ENCODE data around the gene ISX. TPM values are rescaled to one million over a fixed set of nuclear protein-coding genes. Genes with fewer than 3 reads are reported as not detected.
A peak's percentile ranks its signal among the peaks of the same experiment; 100 is the strongest.

Gene ISX
- total RNA-seq, 1 experiment from 2014 or later, result 5.6 TPM

DNA sequence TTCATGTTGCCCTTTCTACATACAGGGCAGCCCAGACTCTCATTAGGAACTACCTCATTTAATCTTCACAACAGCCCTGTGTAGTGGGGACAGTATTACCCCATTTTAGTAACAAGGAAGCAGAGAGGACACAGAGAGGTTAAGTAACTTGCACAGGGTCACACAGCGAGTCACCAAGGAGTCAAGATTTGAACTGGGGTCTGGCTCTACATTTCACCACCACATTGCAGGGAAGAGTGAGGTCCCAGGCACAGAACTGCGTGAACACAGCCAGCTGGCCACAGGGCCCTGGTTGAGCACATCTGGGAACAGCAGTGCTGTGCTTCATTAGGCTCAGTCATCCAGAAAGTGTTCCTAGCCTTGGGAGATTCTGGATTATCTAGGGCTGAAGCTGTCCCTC lies 45.4 kb upstream of the ISX start:
- no peaks in the 10 kb centered on the region for H3K9me3 Mint-ChIP-seq (ENCODE audit: unreplicated experiment)
- DNase-seq, result no peak
- H3K27ac Mint-ChIP-seq (ENCODE audit: unreplicated experiment), result no peak overlapping the region
- peaks cover 8% of the 10 kb centered on the region for H3K27me3 Mint-ChIP-seq (ENCODE audit: insufficient read depth, unreplicated experiment)
- ChIA-PET POLR2A (no interaction called here), CTCF (interaction anchor here (0.9 kb wide), 1 partner anchor 211 kb away, joined by 3 read pairs; no protein-coding TSS in a partner anchor)
- no peak overlapping the region for H3K4me3 Mint-ChIP-seq (ENCODE audit: unreplicated experiment)
- H3K9me3 ChIP-seq, result no peaks in the 10 kb centered on the region
- intact Hi-C loops (cut with micrococcal nuclease; ENCODE audit: unreplicated experiment), result no loop called here
- H3K36me3 ChIP-seq (ENCODE audit: control insufficient read depth, insufficient read depth, low read length), result no peaks in the 10 kb centered on the region
- no peaks in the 10 kb centered on the region for H3K36me3 Mint-ChIP-seq (ENCODE audit: insufficient read depth, unreplicated experiment)
- no peak overlapping the region for H3K4me3 ChIP-seq (ENCODE audit: low read depth, low read length)
- no TSS peak for BruUV-seq (replicated peaks)
- no peaks in the 10 kb centered on the region for H3K27me3 ChIP-seq (replicated peaks; ENCODE audit: control insufficient read depth, insufficient read depth, low read length)
- no peaks in the 10 kb centered on the region for H3K4me1 ChIP-seq
- TF ChIP-seq, protein P1, sequence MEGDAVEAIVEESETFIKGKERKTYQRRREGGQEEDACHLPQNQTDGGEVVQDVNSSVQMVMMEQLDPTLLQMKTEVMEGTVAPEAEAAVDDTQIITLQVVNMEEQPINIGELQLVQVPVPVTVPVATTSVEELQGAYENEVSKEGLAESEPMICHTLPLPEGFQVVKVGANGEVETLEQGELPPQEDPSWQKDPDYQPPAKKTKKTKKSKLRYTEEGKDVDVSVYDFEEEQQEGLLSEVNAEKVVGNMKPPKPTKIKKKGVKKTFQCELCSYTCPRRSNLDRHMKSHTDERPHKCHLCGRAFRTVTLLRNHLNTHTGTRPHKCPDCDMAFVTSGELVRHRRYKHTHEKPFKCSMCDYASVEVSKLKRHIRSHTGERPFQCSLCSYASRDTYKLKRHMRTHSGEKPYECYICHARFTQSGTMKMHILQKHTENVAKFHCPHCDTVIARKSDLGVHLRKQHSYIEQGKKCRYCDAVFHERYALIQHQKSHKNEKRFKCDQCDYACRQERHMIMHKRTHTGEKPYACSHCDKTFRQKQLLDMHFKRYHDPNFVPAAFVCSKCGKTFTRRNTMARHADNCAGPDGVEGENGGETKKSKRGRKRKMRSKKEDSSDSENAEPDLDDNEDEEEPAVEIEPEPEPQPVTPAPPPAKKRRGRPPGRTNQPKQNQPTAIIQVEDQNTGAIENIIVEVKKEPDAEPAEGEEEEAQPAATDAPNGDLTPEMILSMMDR (IDR thresholded peaks at IDR 0.05; ENCODE audit: insufficient read depth in 1 of 2, low read depth in 1 of 2, low read length in 1 of 2, severe bottlenecking in 1 of 2, unreplicated experiment in 1 of 2), result no peak
- no peaks in the 10 kb centered on the region for H3K4me1 Mint-ChIP-seq (ENCODE audit: low read depth, unreplicated experiment)

DNA sequence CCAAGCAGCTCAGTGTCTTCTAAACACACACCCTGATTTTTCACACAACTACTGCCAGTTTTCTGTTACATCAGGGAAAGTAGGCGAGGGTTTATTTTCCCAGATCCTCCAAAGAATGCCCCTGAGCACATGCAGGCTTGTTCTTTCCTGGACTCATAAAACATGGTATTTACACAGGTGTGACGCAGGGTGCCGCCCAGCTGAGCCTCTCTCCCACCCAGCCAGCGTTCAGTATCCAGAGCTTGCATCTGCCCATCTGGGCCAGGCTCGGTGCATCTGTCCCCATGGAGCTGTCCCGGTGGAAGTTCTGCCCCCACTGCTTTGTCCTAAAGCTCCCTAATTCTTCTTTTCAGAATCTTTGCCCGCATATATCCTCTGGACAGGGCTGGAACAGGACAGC lies 44.8 kb upstream of the ISX start:
- Mint-ChIP-seq H3K27ac (ENCODE audit: unreplicated experiment) (no peak overlapping the region), H3K36me3 (ENCODE audit: insufficient read depth, unreplicated experiment) (no peaks in the 10 kb centered on the region), H3K4me3 (ENCODE audit: unreplicated experiment) (no peak overlapping the region), H3K9me3 (ENCODE audit: unreplicated experiment) (no peaks in the 10 kb centered on the region), H3K4me1 (ENCODE audit: low read depth, unreplicated experiment) (no peaks in the 10 kb centered on the region), H3K27me3 (ENCODE audit: insufficient read depth, unreplicated experiment) (peaks cover 8% of the 10 kb centered on the region)
- intact Hi-C loops (cut with micrococcal nuclease; ENCODE audit: unreplicated experiment), result no loop called here
- CTCF ChIA-PET, result interaction anchor here (0.9 kb wide), 1 partner anchor 211 kb away, joined by 3 read pairs; no protein-coding TSS in a partner anchor
- BruUV-seq (replicated peaks), result no TSS peak
- H3K27me3 ChIP-seq (replicated peaks; ENCODE audit: control insufficient read depth, insufficient read depth, low read length), result no peaks in the 10 kb centered on the region
- H3K9me3 ChIP-seq, result no peaks in the 10 kb centered on the region
- H3K36me3 ChIP-seq (ENCODE audit: control insufficient read depth, insufficient read depth, low read length), result no peaks in the 10 kb centered on the region
- H3K4me1 ChIP-seq, result no peaks in the 10 kb centered on the region
- POLR2A ChIA-PET, result no interaction called here
- DNase-seq, result peak; percentile 25 to 47
- no peak overlapping the region for H3K4me3 ChIP-seq (ENCODE audit: low read depth, low read length)
- TF ChIP-seq, protein P1 (IDR thresholded peaks at IDR 0.05; ENCODE audit: insufficient read depth in 1 of 2, low read depth in 1 of 2, low read length in 1 of 2, severe bottlenecking in 1 of 2, unreplicated experiment in 1 of 2), result no peak

DNA sequence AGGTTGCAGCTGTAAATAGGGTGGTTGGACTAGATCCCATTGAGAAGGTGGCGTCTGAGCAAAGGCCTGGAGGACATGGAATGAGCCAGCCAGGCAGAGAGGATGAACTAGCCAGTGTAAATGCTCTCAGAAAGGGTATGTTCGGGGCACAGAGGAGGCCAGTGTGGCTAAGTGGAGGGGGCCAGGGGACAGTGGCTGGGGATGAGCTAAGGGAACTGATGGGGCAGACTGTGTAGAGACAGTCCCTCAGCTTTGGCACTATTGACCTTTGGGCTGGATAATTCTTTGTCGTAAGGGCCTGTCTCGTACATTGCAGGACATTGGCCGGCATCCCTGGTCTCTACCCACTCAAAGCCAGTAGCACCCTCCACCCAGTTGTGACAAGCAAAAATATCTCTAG lies 43.7 kb upstream of the ISX start:
- CTCF ChIA-PET, result no interaction called here
- POLR2A ChIA-PET, result no interaction called here

More for the DNA sequence above, 43.7 kb upstream of the ISX start:
- H3K27me3 Mint-ChIP-seq (ENCODE audit: insufficient read depth, unreplicated experiment), result peaks cover 8% of the 10 kb centered on the region
- Histone ChIP-seq H3K4me1 (no peaks in the 10 kb centered on the region), H3K4me3 (ENCODE audit: low read depth, low read length) (no peak overlapping the region), H3K36me3 (ENCODE audit: control insufficient read depth, insufficient read depth, low read length) (no peaks in the 10 kb centered on the region), H3K27me3 (replicated peaks; ENCODE audit: control insufficient read depth, insufficient read depth, low read length) (no peaks in the 10 kb centered on the region), H3K9me3 (no peaks in the 10 kb centered on the region)
- TF ChIP-seq, protein P1 (IDR thresholded peaks at IDR 0.05; ENCODE audit: insufficient read depth in 1 of 2, low read depth in 1 of 2, low read length in 1 of 2, severe bottlenecking in 1 of 2, unreplicated experiment in 1 of 2), result no peak
- BruUV-seq (replicated peaks), result no TSS peak
- DNase-seq, result no peak
- intact Hi-C loops (cut with micrococcal nuclease; ENCODE audit: unreplicated experiment), result no loop called here
- H3K9me3 Mint-ChIP-seq (ENCODE audit: unreplicated experiment), result no peaks in the 10 kb centered on the region
- H3K36me3 Mint-ChIP-seq (ENCODE audit: insufficient read depth, unreplicated experiment), result no peaks in the 10 kb centered on the region
- H3K27ac Mint-ChIP-seq (ENCODE audit: unreplicated experiment), result no peak overlapping the region
- H3K4me1 Mint-ChIP-seq (ENCODE audit: low read depth, unreplicated experiment), result no peaks in the 10 kb centered on the region
- H3K4me3 Mint-ChIP-seq (ENCODE audit: unreplicated experiment), result no peak overlapping the region

Measured in Caco-2 (cell line).